K562 (cell line): ENCODE measurements around the gene NELL1. TPM values are rescaled to one million over a fixed set of nuclear protein-coding genes. Genes with fewer than 3 reads are reported as not detected.

ENCODE experiments used
- ATAC-seq: fragments of 200-7000 bp; cut with Tn5 transposase; 3 replicates; pipeline ENCODE4 v1.9.1; 2020; ENCODE audit warnings: moderate library complexity
- BruUV-seq: library from RNA; stranded (reverse); fragments of 400-500 nt; replicated peaks from 2 replicates; lab custom pipeline; 2021; lab: Mats Ljungman, UMichigan
- CTCF ChIA-PET: fragments of 300-600 bp; formaldehyde crosslinking; extraction: SDS; loops from one replicate; lab custom pipeline; 2021; ENCODE audit warnings: low intra/inter-chr PET ratio; lab: Yijun Ruan, JAX
- POLR2A ChIA-PET: fragments of 300-600, 350-650 bp; sonication (Branson Sonifier 250); formaldehyde crosslinking; extraction: SDS; loops from one replicate; lab custom pipeline; 2021; ENCODE audit warnings: antibody characterized with exemption, inconsistent platforms; lab: Yijun Ruan, JAX
- DNase-seq, 4 experiments: peaks; one replicate each; pipeline versions ENCODE4 v3.0.0 to v3.0.0-alpha.2; 2011 to 2018; ENCODE audit warnings: low spot score in 3 of 4, mixed read lengths in 3 of 4; ENCODE audit errors: extremely low read depth in 1 of 4
- FAIRE-seq: peaks from 2 replicates; lab custom pipeline; 2011; peaks lifted over from hg19 to GRCh38; lab: Jason Lieb, UNC
- H2AFZ ChIP-seq: 2 replicates; pipeline ENCODE4 v1.6.0; 2011; ENCODE audit warnings: low read depth, low read length, control low read depth, inconsistent platforms
- H3K27ac ChIP-seq: fragments of 200-600 bp; 3 replicates; pipeline ENCODE4 v1.8.0; 2011; ENCODE audit warnings: low read depth, mild to moderate bottlenecking, control low read depth, inconsistent platforms, low read length, moderate library complexity, mixed read lengths; ENCODE audit errors: extremely low read depth
- H3K27me3 ChIP-seq, 2 experiments: fragments of 300-600 bp in 1 of 2; 2 replicates in 1 of 2; 3 replicates in 1 of 2; pipeline versions ENCODE4 v1.6.0 to v1.8.0; 2011; ENCODE audit warnings: inconsistent platforms in 2 of 2, low read length in 2 of 2, mild to moderate bottlenecking in 1 of 2, mixed read lengths in 1 of 2, moderate library complexity in 1 of 2; ENCODE audit not compliant: control insufficient read depth in 2 of 2, insufficient read depth in 2 of 2
- H3K36me3 ChIP-seq: fragments of 300-600 bp; 3 replicates; pipeline ENCODE4 v1.8.0; 2011; ENCODE audit warnings: mild to moderate bottlenecking, low read length, inconsistent platforms; ENCODE audit not compliant: control insufficient read depth, insufficient read depth
- H3K4me1 ChIP-seq, 2 experiments: fragments of 200-600 bp in 1 of 2; replicated peaks in 1 of 2; 2 replicates in 1 of 2; 3 replicates in 1 of 2; pipeline versions ENCODE4 v1.5.1 to v1.8.0; 2011; ENCODE audit warnings: inconsistent platforms in 2 of 2, low read length in 2 of 2, mild to moderate bottlenecking in 1 of 2, mixed read lengths in 1 of 2, moderate library complexity in 1 of 2; ENCODE audit not compliant: control insufficient read depth in 2 of 2, insufficient read depth in 2 of 2
- H3K4me2 ChIP-seq: 2 replicates; pipeline ENCODE4 v1.6.1; 2011; ENCODE audit warnings: low read length, control low read depth, inconsistent platforms, mixed read lengths; ENCODE audit not compliant: insufficient read depth
- H3K4me3 ChIP-seq: fragments of 200-600 bp; sonication (generic), shearing (Covaris generic); 2 replicates; pipeline ENCODE4 v1.5.1; 2016; ENCODE audit warnings: control low read depth, inconsistent platforms
- H3K79me2 ChIP-seq: fragments of 200-600 bp; 3 replicates; pipeline ENCODE4 v1.8.0; 2011; ENCODE audit warnings: low read length, inconsistent platforms; ENCODE audit not compliant: control insufficient read depth, insufficient read depth
- H3K9ac ChIP-seq, 2 experiments: 2 replicates each; pipeline versions ENCODE4 v1.6.0 to v1.6.1; 2011; ENCODE audit warnings: low read depth in 2 of 2, low read length in 2 of 2, control low read depth in 1 of 2, inconsistent platforms in 1 of 2, mild to moderate bottlenecking in 1 of 2, mixed read lengths in 1 of 2; ENCODE audit not compliant: insufficient read depth in 1 of 2
- H3K9me1 ChIP-seq: one replicate; pipeline ENCODE4 v1.6.0; 2011; ENCODE audit warnings: inconsistent platforms, mild to moderate bottlenecking, low read length, moderate library complexity; ENCODE audit not compliant: control insufficient read depth, insufficient read depth
- H3K9me3 ChIP-seq: replicated peaks from 2 replicates; pipeline ENCODE4 v1.5.1; 2011; ENCODE audit warnings: low read depth, low read length, inconsistent platforms; ENCODE audit not compliant: control insufficient read depth, insufficient read depth
- H4K20me1 ChIP-seq: replicated peaks from 2 replicates; pipeline ENCODE4 v1.6.1; 2011; ENCODE audit warnings: low read length, inconsistent platforms, mixed read lengths; ENCODE audit not compliant: control insufficient read depth, insufficient read depth
- CCAR2 ChIP-seq: fragments of 200-400 bp; formaldehyde crosslinking; IDR thresholded peaks from 2 replicates; pipeline ENCODE4 v1.6.1; 2017; ENCODE audit warnings: mild to moderate bottlenecking, low read depth, low read length
- EGR1 ChIP-seq: fragments of 450-650 bp; conservative IDR thresholded peaks from 2 replicates; pipeline ENCODE4 v1.6.1; 2017; ENCODE audit warnings: mild to moderate bottlenecking
- ELK1 ChIP-seq: sonication (generic); formaldehyde crosslinking; IDR thresholded peaks from 2 replicates; pipeline ENCODE4 v1.8.1; 2022; ENCODE audit warnings: missing genetic modification reagents
- NFE2L1 ChIP-seq: fragments of 450-650 bp; IDR thresholded peaks from 2 replicates; pipeline ENCODE4 v1.6.1; 2016; ENCODE audit warnings: missing genetic modification characterization, low read depth, mild to moderate bottlenecking, missing compliant biosample characterization, moderate library complexity, borderline replicate concordance
- NR2C2 ChIP-seq, 2 experiments: fragments of 200-800 bp in 1 of 2; sonication (Bioruptor generic) in 1 of 2; sonication (generic) in 1 of 2; formaldehyde crosslinking in 1 of 2; IDR thresholded peaks; 2 replicates each; pipeline versions ENCODE4 v1.6.1 to v1.8.0; 2016 to 2022; ENCODE audit warnings: mild to moderate bottlenecking in 1 of 2, missing compliant biosample characterization in 1 of 2, missing genetic modification characterization in 1 of 2, missing genetic modification reagents in 1 of 2
- POLR2B ChIP-seq: fragments of 450-650 bp; IDR thresholded peaks from 2 replicates; pipeline ENCODE4 v1.6.1; 2018; ENCODE audit warnings: low read depth; ENCODE audit not compliant: partially characterized antibody
- XRCC4 ChIP-seq: IDR thresholded peaks from one replicate; pipeline ENCODE4 v1.6.1; 2011; ENCODE audit not compliant: insufficient read depth, insufficient read length; ENCODE audit errors: extremely low read depth
- WGBS: fragments of 100-300 bp; shearing (Covaris generic); methylation state at CpG from one replicate; pipeline ENCODE4 v1.1.6; 2016; ENCODE audit warnings: low coverage, mixed read lengths; ENCODE audit not compliant: insufficient coverage; ENCODE audit errors: missing lambda C conversion rate; 5-methylcytosine and 5-hydroxymethylcytosine counted together
- in situ Hi-C: fragments of 300-500 bp; cut with MboI; formaldehyde crosslinking; loops from 4 replicates; pipeline ENCODE4 v1.15.0; 2018; ENCODE audit warnings: inconsistent platforms, mixed read lengths
- intact Hi-C: fragments of 100-400 bp; cut with micrococcal nuclease; formaldehyde crosslinking; loops from 2 replicates; pipeline ENCODE4 v1.14.2; 2022
- polyA plus RNA-seq, 8 experiments: library from polyadenylated mRNA; depleted of rRNA in 4 of 8; stranded (reverse) in 5 of 8; unstranded in 3 of 8; fragments of >200 nt; fragmentation: Nextera tagmentation in 2 of 8; fragmentation: Illumina TruSeq in 1 of 8; extraction: Ambion mirVana in 2 of 8; extraction: Trizol in 1 of 8; gene quantifications; 2 replicates each; pipeline versions ENCODE4 v1.2.1 to v1.2.3, GENCODE V29; 2011 to 2014; ENCODE audit warnings: inconsistent platforms in 1 of 8, missing spikeins in 1 of 8
- total RNA-seq, 7 experiments: library from RNA; depleted of rRNA in 6 of 7; stranded (reverse); fragments of >200 nt in 6 of 7; fragmentation: Illumina TruSeq in 2 of 7; extraction: Trizol in 2 of 7; gene quantifications; 2 replicates each; pipeline versions ENCODE4 v1.2.1 to v1.2.3, GENCODE V29; 2011 to 2021; ENCODE audit warnings: low replicate concordance in 1 of 7

NELL1 gene
- total and polyA plus RNA-seq, 9 of the 15 experiments (the other 6 are each of a cell fraction or from before 2014, with no cell fraction given) = not detected

- WGBS = 7% methylated on average over 3 of the region's 3 CpGs
- H3K4me1 ChIP-seq = no peaks in the 10 kb centered on the region
- H3K9me3 ChIP-seq = no peaks in the 10 kb centered on the region; the same call in none of the 2 replicates
- FAIRE-seq = no peak
- H3K27me3 ChIP-seq = no peaks in the 10 kb centered on the region
- no peak for ATAC-seq
- POLR2A ChIA-PET = no interaction called here
- CTCF ChIA-PET = no interaction called here
- no peaks in the 10 kb centered on the region for H3K36me3 ChIP-seq
- H3K27ac ChIP-seq = no peak overlapping the region
- no peaks in the 10 kb centered on the region for H3K79me2 ChIP-seq
- no peak overlapping the region for H3K9ac ChIP-seq
- no TSS peak for BruUV-seq
- H3K9me1 ChIP-seq = no peaks in the 10 kb centered on the region
- no peak overlapping the region for H3K4me3 ChIP-seq
- H4K20me1 ChIP-seq = no peaks in the 10 kb centered on the region
- H2AFZ ChIP-seq = no peak overlapping the region
- TF ChIP-seq EGR1 = no peak
- no peak for TF ChIP-seq NR2C2 (CRISPR knock-in tag; IDR thresholded peaks at IDR 0.05)
- TF ChIP-seq NR2C2 (tag; IDR thresholded peaks at IDR 0.05) = no peak
- TF ChIP-seq CCAR2 = no peak
- TF ChIP-seq POLR2B = no peak
- no peak for TF ChIP-seq ELK1 (CRISPR knock-in tag)
- TF ChIP-seq XRCC4 = no peak
- TF ChIP-seq NFE2L1 = no peak
- in situ Hi-C loops = no loop called here
- intact Hi-C loops = no loop called here
- no peak for DNase-seq
- H3K4me2 ChIP-seq = no peak overlapping the region
These were observed 295.6 kb downstream of the NELL1 start for GRCh38 chr11:20964985-20965384.
